ENCODE data around the gene DLG1.

DLG1 gene

GRCh38 chr3:197171481-197172067 lies 126.8 kb downstream of the DLG1 start:
- DNase-seq (ENCODE audit: low spot score), result no peak

DNA sequence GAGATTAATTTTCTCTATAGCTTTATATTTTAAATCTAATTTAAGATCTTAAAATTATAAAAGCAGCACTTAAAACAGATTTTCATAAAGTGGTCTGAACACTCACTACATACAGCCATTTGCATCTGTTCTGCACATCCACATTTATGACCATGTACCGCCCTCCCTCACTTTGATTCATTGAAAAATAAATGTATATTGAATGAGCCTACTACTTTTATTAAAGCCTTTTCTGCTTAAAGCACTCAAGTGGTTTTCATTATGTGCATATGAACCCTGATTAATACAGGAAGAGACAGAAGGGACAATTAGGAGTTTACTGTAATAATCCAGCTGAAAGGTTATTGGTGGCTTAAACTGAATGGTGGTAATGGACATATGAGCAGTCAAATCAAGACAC lies 129.4 kb downstream of the DLG1 start:
- no peak for DNase-seq (ENCODE audit: low spot score)

DNA sequence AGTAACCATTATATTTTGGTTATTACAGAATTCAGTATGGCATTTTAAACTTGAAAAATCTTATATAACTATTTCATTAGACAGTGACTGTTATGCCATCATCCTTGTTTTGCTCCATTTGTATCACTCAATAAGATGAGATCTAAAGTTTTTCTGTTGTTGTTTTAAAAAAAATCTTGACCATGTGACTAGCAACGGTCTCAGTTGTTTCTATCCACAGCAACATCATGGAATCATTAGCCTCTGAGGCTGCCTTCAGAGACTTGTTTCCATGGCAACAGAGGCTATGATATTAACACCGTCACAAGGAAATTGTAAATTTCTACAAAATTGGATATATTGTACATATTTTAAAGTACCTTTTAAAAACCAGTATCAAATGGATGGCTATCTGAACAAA lies 129.8 kb downstream of the DLG1 start:
- DNase-seq (ENCODE audit: low spot score), result no peak

DNA sequence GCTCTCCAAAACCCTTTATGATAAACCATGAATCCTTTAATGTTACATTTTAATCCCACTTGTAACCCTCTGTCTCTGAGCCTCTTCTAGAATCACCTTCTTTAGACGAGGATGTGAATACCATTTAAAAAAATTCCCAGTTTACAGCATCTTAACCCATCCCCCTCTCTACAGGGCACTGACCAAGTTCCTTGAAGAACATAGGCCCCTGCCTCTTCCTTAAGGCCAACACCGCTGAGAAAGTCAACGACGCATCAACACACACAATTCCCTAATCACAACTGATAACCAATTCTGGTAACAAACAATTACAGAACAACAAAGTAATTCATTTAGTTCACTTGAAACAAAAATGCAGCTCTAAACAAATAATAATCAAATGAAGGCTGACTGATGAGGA lies 130.3 kb downstream of the DLG1 start:
- DNase-seq (ENCODE audit: low spot score), result no peak

- no peak for DNase-seq (ENCODE audit: low spot score)
Measured at GRCh38 chr3:197167549-197167948, 130.9 kb downstream of the DLG1 start.

GRCh38 chr3:197165890-197166289 lies 132.5 kb downstream of the DLG1 start:
- DNase-seq (ENCODE audit: low spot score), result no peak

- DNase-seq (ENCODE audit: low spot score), result no peak
Measured at GRCh38 chr3:197155046-197155445, 143.4 kb downstream of the DLG1 start.

DNA sequence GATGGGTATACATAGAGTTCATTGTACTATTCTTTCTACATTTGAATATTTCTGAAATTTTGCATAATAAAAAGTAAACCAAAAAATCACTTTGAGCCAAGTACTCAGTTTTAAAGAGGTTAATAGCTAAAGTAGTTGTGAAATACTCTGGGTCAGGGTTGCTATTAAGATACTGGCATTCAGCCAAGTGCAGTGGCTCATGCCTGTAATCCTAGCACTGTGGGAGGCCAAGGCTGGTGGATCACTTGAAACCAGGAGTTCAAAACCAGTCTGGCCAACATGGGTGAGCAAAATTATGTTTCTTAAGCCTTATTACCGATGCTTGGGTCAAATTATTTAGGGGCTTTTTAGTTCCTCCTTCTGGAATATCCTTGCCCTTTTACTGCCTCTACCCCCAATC lies 146.8 kb downstream of the DLG1 start:
- DNase-seq (ENCODE audit: low spot score), result no peak

GRCh38 chr3:197149528-197149927 lies 148.9 kb downstream of the DLG1 start:
- no peak for DNase-seq (ENCODE audit: low spot score)

GRCh38 chr3:197144188-197144587 lies 154.2 kb downstream of the DLG1 start:
- no peak for DNase-seq (ENCODE audit: low spot score)

DNA sequence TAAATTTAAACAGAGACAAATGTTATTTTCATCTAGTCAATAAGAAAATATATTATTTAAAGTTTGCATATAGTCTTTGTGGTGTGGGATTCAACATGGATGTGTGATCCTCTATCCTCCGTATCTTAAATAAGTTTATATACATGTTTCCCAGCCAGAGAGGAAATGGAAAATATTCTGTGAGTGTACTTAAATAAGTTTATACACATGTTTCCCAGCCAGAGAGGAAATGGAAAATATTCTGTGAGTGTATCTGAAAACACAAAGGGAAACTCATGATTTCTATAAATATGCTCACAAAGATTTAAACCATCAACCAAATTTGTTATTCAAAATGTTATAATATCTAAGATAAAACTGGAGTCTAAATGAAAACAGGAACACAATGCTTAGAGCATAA lies 158.8 kb downstream of the DLG1 start:
- DNase-seq (ENCODE audit: low spot score), result no peak

- DNase-seq (ENCODE audit: low spot score), result no peak
Measured at GRCh38 chr3:197137751-197138150, 160.7 kb downstream of the DLG1 start.

- DNase-seq (ENCODE audit: low spot score), result no peak
Measured at GRCh38 chr3:197136744-197137143, 161.7 kb downstream of the DLG1 start.

DNA sequence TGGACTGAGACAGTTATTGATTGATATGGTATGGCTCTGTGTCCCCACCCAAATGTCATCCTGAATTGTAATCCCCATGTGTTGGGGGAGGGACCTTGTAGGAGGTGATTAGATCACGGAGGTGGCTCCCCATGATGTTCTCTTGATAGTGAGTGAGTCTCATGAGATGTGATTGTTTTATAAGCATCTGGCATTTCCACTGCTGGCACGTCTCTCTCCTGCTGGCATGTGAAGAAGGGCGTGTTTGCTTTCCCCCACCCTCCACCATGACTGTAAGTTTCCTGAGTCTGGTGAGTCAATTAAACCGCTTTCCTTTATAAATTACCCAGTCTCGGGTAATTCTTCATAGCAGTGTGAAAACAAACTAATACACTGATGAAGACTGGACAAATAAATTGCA lies 163.2 kb downstream of the DLG1 start:
- no peak for DNase-seq (ENCODE audit: low spot score)

DNA sequence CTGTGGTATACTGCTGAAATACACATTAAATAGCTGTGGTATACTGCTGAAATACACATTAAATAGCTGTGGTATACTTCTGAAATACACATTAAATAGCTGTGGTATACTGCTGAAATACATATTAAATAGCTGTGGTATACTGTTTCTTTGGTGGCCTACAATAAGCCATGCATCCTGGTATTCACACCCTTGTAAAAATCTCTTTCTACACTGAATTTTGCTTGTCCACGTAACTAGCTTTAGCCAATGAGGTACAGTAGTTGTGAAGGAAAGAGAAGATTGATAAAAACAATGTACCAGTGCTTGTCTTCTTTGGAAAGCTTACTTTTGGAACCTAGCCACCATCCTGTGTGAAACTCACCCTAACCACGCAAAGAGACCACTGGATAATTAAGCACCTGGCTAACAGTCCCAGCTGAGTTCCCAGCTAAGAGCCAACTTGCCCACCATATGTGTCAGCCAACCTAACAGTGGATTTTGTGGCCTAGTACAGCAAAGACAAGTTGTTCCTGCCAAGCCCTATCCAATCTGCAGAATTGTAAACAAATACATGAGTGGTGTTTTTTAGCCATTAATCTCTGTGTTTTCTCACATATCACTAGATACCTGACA lies 165.4 kb downstream of the DLG1 start:
- DNase-seq (ENCODE audit: low spot score), result no peak

- DNase-seq (ENCODE audit: low spot score), result no peak
Measured at GRCh38 chr3:197125636-197126035, 172.8 kb downstream of the DLG1 start.

GRCh38 chr3:197124713-197125112 lies 173.7 kb downstream of the DLG1 start:
- DNase-seq (ENCODE audit: low spot score), result no peak

- no peak for DNase-seq (ENCODE audit: low spot score)
Measured at GRCh38 chr3:197122394-197122793, 176.0 kb downstream of the DLG1 start.

GRCh38 chr3:197117114-197117513 lies 181.3 kb downstream of the DLG1 start:
- no peak for DNase-seq (ENCODE audit: low spot score)

DNA sequence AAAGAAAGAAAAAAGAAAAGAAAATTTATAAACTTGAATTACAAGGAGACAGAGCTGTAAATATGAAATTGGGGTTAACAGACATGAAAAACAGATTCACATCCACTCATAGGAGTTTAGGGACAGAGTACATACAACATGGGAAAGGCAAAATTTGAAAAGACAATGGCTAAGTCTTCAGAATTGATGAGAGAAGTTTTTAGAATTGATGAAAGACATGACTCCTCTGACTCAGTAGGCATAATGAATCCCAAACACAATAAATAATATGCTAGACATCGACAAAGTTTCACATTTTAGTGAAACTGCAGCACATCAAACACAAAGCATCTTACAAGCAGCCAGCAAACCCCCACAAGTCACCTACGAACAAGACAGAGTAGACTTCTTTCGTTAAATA lies 184.4 kb downstream of the DLG1 start:
- no peak for DNase-seq (ENCODE audit: low spot score)

GRCh38 chr3:197111685-197112084 lies 186.7 kb downstream of the DLG1 start:
- DNase-seq (ENCODE audit: low spot score), result no peak

DNA sequence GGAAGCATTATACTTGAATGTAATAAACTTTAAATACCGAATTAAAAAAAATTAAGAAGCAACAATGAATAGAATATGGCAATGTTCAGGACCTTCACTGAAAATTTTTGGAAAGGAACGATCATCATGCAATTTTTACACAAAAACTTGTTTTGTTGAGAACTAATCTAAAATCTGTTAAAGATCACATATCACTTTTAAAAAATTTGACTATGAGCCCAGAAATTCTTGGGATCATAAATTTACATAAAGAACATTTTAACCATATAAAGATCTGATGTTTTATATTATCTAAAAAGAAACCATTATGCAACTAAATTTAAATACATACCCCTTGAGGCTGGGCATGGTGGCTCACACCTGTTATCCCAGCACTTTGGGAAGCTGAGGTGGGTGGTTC lies 192.6 kb downstream of the DLG1 start:
- DNase-seq (ENCODE audit: low spot score), result no peak

DNA sequence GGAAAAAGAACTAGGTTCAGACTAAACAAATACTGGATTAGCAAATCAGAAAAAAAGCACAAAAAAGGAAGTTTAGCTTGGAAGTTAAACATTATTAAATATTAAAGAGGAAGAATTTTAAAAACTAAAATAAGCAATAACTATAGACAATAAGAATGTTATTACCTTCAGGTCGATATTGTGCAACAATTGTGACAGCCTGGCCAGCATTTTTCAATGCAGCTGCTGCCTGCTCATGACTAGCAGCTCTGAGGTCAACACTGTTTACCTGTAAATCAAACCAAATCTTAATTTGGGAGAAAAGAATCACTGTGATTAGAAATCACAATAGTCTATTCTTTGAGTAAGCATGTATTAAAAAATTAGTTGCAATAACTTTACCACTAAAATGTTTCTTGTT lies 193.7 kb downstream of the DLG1 start:
- no peak for DNase-seq (ENCODE audit: low spot score)

GRCh38 chr3:197103766-197104165 lies 194.6 kb downstream of the DLG1 start:
- no peak for DNase-seq (ENCODE audit: low spot score)

Measured in HuH-7.5 (cell line).